Peyer's patch (tissue), 4 donors: ENCODE data around the gene GLUD2.

Experiments
- CTCF ChIP-seq, 6 experiments: fragments of 450-650 bp in 4 of 6; fragments of 200-600 bp in 2 of 6; sonication (generic) in 1 of 6; IDR thresholded peaks; one replicate each; pipeline ENCODE4 v1.5.1; 2017 to 2019; ENCODE audit warnings: antibody characterized with exemption in 6 of 6, mild to moderate bottlenecking in 3 of 6, moderate library complexity in 1 of 6
- POLR2A ChIP-seq, 2 donors: fragments of 450-650 bp; IDR thresholded peaks; one replicate each; pipeline ENCODE4 v1.5.1; 2017; ENCODE audit warnings: antibody characterized with exemption in 2 of 2, mild to moderate bottlenecking in 2 of 2, moderate library complexity in 2 of 2

- no peak for TF ChIP-seq CTCF (IDR thresholded peaks at IDR 0.05)
- no peak for TF ChIP-seq POLR2A (IDR thresholded peaks at IDR 0.05)
Measured at GRCh38 chrX:121032531-121032930, 14.9 kb upstream of the GLUD2 start.
